HCT116 (cell line): Measurements from ENCODE around the gene FOXB2. TPM values are rescaled to one million over a fixed set of nuclear protein-coding genes. Genes with fewer than 3 reads are reported as not detected.

Experiments used
- ATAC-seq: fragments of 200-7000 bp; cut with Tn5 transposase; 2 replicates; pipeline ENCODE4 v1.9.1; 2020; ENCODE audit warnings: mild to moderate bottlenecking, moderate library complexity
- BruUV-seq: library from RNA; stranded (reverse); fragments of 400-500 nt; replicated peaks from 2 replicates; lab custom pipeline; 2021; lab: Mats Ljungman, UMichigan
- CTCF ChIA-PET: fragments of 300-600 bp; sonication (Branson Sonifier 250); formaldehyde crosslinking; loops from one replicate; lab custom pipeline; 2021; ENCODE audit warnings: antibody characterized with exemption; lab: Charles Lee
- POLR2A ChIA-PET: fragments of 300-600, 350-600 bp; sonication (Branson Sonifier 250); formaldehyde crosslinking; loops from one replicate; lab custom pipeline; 2021; ENCODE audit warnings: antibody characterized with exemption; lab: Charles Lee
- RAD21 ChIA-PET, 2 experiments: fragments of 300-600 bp; sonication (Branson Sonifier 250); formaldehyde crosslinking; loops; one replicate each; lab custom pipeline; 2023; ENCODE audit warnings: low total read pairs in 2 of 2; ENCODE audit not compliant: uncharacterized antibody in 2 of 2, unreplicated experiment in 2 of 2, low non-redundant PET in 1 of 2; lab: Charles Lee
- DNase-seq: peaks from one replicate; pipeline ENCODE4 v3.0.0-alpha.2; 2010; ENCODE audit warnings: low read depth, low spot score
- H2AFZ ChIP-seq: fragments of 200-600 bp; shearing (Covaris generic), sonication (generic); 2 replicates; pipeline ENCODE4 v1.6.1; 2017; ENCODE audit warnings: low read depth, mixed run types, mixed read lengths, antibody characterized with exemption, low read length; ENCODE audit not compliant: poor library complexity, severe bottlenecking
- H3K27ac ChIP-seq: 2 replicates; pipeline ENCODE4 v1.5.1; 2012; ENCODE audit warnings: low read depth, low read length
- H3K27me3 ChIP-seq: fragments of 200-600 bp; sonication (generic); 2 replicates; pipeline ENCODE4 v1.6.1; 2016; ENCODE audit warnings: mixed run types, low read length, mixed read lengths; ENCODE audit not compliant: insufficient read depth
- H3K36me3 ChIP-seq, 2 experiments: fragments of 200-500 bp in 1 of 2; fragments of 200-600 bp in 1 of 2; sonication (Bioruptor generic) in 1 of 2; sonication (generic) in 1 of 2; 2 replicates each; pipeline versions ENCODE4 v1.5.1 to v1.6.1; 2014 to 2016; ENCODE audit warnings: low read length in 2 of 2, inconsistent platforms in 1 of 2, mixed read lengths in 1 of 2, mixed run types in 1 of 2; ENCODE audit not compliant: insufficient read depth in 2 of 2, control insufficient read depth in 1 of 2
- H3K4me1 ChIP-seq, 2 experiments: fragments of 200-600 bp in 1 of 2; sonication (generic) in 1 of 2; 2 replicates each; pipeline versions ENCODE4 v1.5.1 to v1.6.1; 2012 to 2017; ENCODE audit warnings: low read length in 2 of 2, inconsistent platforms in 1 of 2, mild to moderate bottlenecking in 1 of 2, mixed read lengths in 1 of 2, mixed run types in 1 of 2, moderate library complexity in 1 of 2; ENCODE audit not compliant: insufficient read depth in 2 of 2, control insufficient read depth in 1 of 2
- H3K4me2 ChIP-seq: fragments of 200-600 bp; sonication (generic); 2 replicates; pipeline ENCODE4 v1.6.1; 2017; ENCODE audit warnings: mixed run types, low read length, mixed read lengths
- H3K4me3 ChIP-seq, 2 experiments: fragments of 200-600 bp in 1 of 2; sonication (generic) in 1 of 2; replicated peaks in 1 of 2; 2 replicates each; pipeline ENCODE4 v1.5.1; 2011 to 2016; ENCODE audit warnings: low read length in 2 of 2, control low read depth in 1 of 2, low read depth in 1 of 2, mild to moderate bottlenecking in 1 of 2, mixed read lengths in 1 of 2, mixed run types in 1 of 2
- H3K79me2 ChIP-seq: fragments of 200-600 bp; sonication (generic); 2 replicates; pipeline ENCODE4 v1.6.1; 2017; ENCODE audit warnings: mild to moderate bottlenecking, mixed run types, low read length, moderate library complexity, mixed read lengths; ENCODE audit not compliant: insufficient read depth
- H3K9ac ChIP-seq: fragments of 200-600 bp; sonication (generic); 2 replicates; pipeline ENCODE4 v1.6.1; 2016; ENCODE audit warnings: low read length, mixed read lengths
- H3K9me2 ChIP-seq: fragments of 200-600 bp; sonication (generic), shearing (Covaris generic); 2 replicates; pipeline ENCODE4 v1.6.1; 2017; ENCODE audit warnings: mixed run types, mild to moderate bottlenecking, moderate library complexity; ENCODE audit not compliant: insufficient read depth
- H3K9me3 ChIP-seq, 2 experiments: fragments of 200-500 bp in 1 of 2; fragments of 200-600 bp in 1 of 2; sonication (Bioruptor generic) in 1 of 2; sonication (generic) in 1 of 2; 2 replicates each; pipeline ENCODE4 v1.6.1; 2014 to 2017; ENCODE audit warnings: low read length in 2 of 2, mixed read lengths in 2 of 2, inconsistent platforms in 1 of 2, low read depth in 1 of 2, mild to moderate bottlenecking in 1 of 2, mixed run types in 1 of 2, moderate library complexity in 1 of 2; ENCODE audit not compliant: control insufficient read depth in 1 of 2, insufficient read depth in 1 of 2
- H4K20me1 ChIP-seq: fragments of 200-600 bp; sonication (generic), shearing (Covaris generic); 2 replicates; pipeline ENCODE4 v1.6.1; 2017; ENCODE audit warnings: mixed run types, mild to moderate bottlenecking, moderate library complexity; ENCODE audit not compliant: insufficient read depth
- ATF3 ChIP-seq: IDR thresholded peaks from 2 replicates; pipeline ENCODE4 v1.6.1; 2012
- JUND ChIP-seq: IDR thresholded peaks from 2 replicates; pipeline ENCODE4 v1.6.1; 2012
- POLR2AphosphoS5 ChIP-seq: IDR thresholded peaks from 2 replicates; pipeline ENCODE4 v1.6.1; 2011; ENCODE audit warnings: mild to moderate bottlenecking, low read depth, low read length, moderate library complexity
- RAD21 ChIP-seq: IDR thresholded peaks from 2 replicates; pipeline ENCODE4 v1.6.1; 2012; ENCODE audit warnings: low read depth, mild to moderate bottlenecking
- SIN3A ChIP-seq: IDR thresholded peaks from 2 replicates; pipeline ENCODE4 v1.6.1; 2012; ENCODE audit warnings: low read depth
- SRF ChIP-seq: IDR thresholded peaks from 2 replicates; pipeline ENCODE4 v1.6.1; 2012; ENCODE audit warnings: low read depth
- ZBTB33 ChIP-seq: IDR thresholded peaks from 2 replicates; pipeline ENCODE4 v1.6.1; 2011; ENCODE audit warnings: mild to moderate bottlenecking, low read length, moderate library complexity; ENCODE audit not compliant: insufficient replicate concordance; ENCODE audit errors: extremely low read depth
- intact Hi-C: fragments of 100-400 bp; cut with micrococcal nuclease; formaldehyde crosslinking; loops from 2 replicates; pipeline ENCODE4 v1.10.0; 2022
- total RNA-seq: library from RNA; stranded (reverse); gene quantifications from one replicate; pipeline ENCODE4 v1.2.1, GENCODE V29; 2021; ENCODE audit not compliant: unreplicated experiment

Gene FOXB2
- total RNA-seq, 1 experiment from 2014 or later: not detected

- TF ChIP-seq ATF3 (no peak), JUND (no peak), RAD21 (peak; percentile 69), SRF (no peak), POLR2AphosphoS5 (no peak)
- TF ChIP-seq, all 23 proteins: peak for 5
These were observed 7.3 kb upstream of the FOXB2 start (continued) for GRCh38 chr9:77011973-77012821.

- Histone ChIP-seq H3K27me3 (no peaks in the 10 kb centered on the region), H3K79me2 (no peaks in the 10 kb centered on the region), H4K20me1 (no peaks in the 10 kb centered on the region), H2AFZ (no peak overlapping the region), H3K27ac (no peak overlapping the region), H3K9me2 (no peaks in the 10 kb centered on the region), H3K36me3 (no peaks in the 10 kb centered on the region), H3K9me3 (no peaks in the 10 kb centered on the region), H3K9ac (no peak overlapping the region), H3K4me3 (no peak overlapping the region), H3K4me2 (no peak overlapping the region), H3K4me1 (peaks cover 4 to 11% of the 10 kb centered on the region in 2 experiments; a peak in 3 of 4 replicates)
- BruUV-seq: no TSS peak
- intact Hi-C loops: loop anchor here (5.0 kb wide), 2 partner anchors 49 to 201 kb away; no protein-coding TSS in a partner anchor
- ChIA-PET POLR2A (no interaction called here), CTCF (no interaction called here), RAD21 (no interaction called here)
- DNase-seq: no peak
- ATAC-seq: no peak
- TF ChIP-seq ZBTB33 (no peak), SIN3A (no peak)
These were observed 6.1 kb upstream of the FOXB2 start for GRCh38 chr9:77013206-77013931.
